ENCODE measurements around the gene CMTM4.
A peak's percentile ranks its signal among the peaks of the same experiment; 100 is the strongest.
"Not testable (repeated sequence)": the region's sequence is repeated elsewhere in the genome, so short reads cannot be mapped to it uniquely, and the experiment has no call there.

CMTM4 gene

GRCh38 chr16:66611911-66612310 is 84.6 kb downstream of the CMTM4 start:
- not testable (repeated sequence) for DNase-seq

- no peak for DNase-seq
These were observed 86.3 kb downstream of the CMTM4 start for GRCh38 chr16:66610111-66610820.

- no peak for DNase-seq
These were observed 87.4 kb downstream of the CMTM4 start for GRCh38 chr16:66609139-66609510.

GRCh38 chr16:66608241-66609138 is 88.1 kb downstream of the CMTM4 start:
- peak; percentile 51 to 82 (median 73) for DNase-seq

- no peak for DNase-seq
These were observed 90.4 kb downstream of the CMTM4 start for GRCh38 chr16:66605979-66606751.

- DNase-seq, result peak in 3 of 6 experiments; percentile 26 to 58 (median 30)
These were observed 91.2 kb downstream of the CMTM4 start for GRCh38 chr16:66605177-66605978.

- DNase-seq, result peak; percentile 49 to 84 (median 70)
These were observed 92.0 kb downstream of the CMTM4 start, which contains the start of gene CMTM3 for GRCh38 chr16:66604376-66605176. Gene CMTM3, plus strand, starts transcription at chr16:66604704. Its CDS starts 102 bp downstream, at chr16:66604806.

- peak; percentile 67 to 86 (median 76) for DNase-seq
These were observed 92.8 kb downstream of the CMTM4 start for GRCh38 chr16:66603537-66604375.

GRCh38 chr16:66601471-66601870 is 95.1 kb downstream of the CMTM4 start:
- DNase-seq, result no peak

- DNase-seq, result no peak
These were observed 96.1 kb downstream of the CMTM4 start for GRCh38 chr16:66600477-66600876.

- DNase-seq, result peak in 3 of 6 experiments; percentile 8 to 35 (median 17)
These were observed 96.8 kb downstream of the CMTM4 start for GRCh38 chr16:66599726-66600125.

GRCh38 chr16:66598111-66598510 is 98.4 kb downstream of the CMTM4 start:
- DNase-seq, result no peak

GRCh38 chr16:66596986-66597848 is 99.3 kb downstream of the CMTM4 start:
- no peak for DNase-seq

- not testable (repeated sequence) for DNase-seq
These were observed 100.0 kb downstream of the CMTM4 start for GRCh38 chr16:66596559-66596958.

- no peak for DNase-seq
These were observed 101.8 kb downstream of the CMTM4 start for GRCh38 chr16:66594739-66595138.

GRCh38 chr16:66592814-66593213 is 103.7 kb downstream of the CMTM4 start:
- no peak for DNase-seq

GRCh38 chr16:66592241-66592640 is 104.3 kb downstream of the CMTM4 start:
- DNase-seq, result no peak

- no peak for DNase-seq
These were observed 105.5 kb downstream of the CMTM4 start for GRCh38 chr16:66591018-66591417.

- peak in 3 of 6 experiments; percentile 26 to 46 (median 44) for DNase-seq
These were observed 106.2 kb downstream of the CMTM4 start for GRCh38 chr16:66590322-66590721.

Data from stimulated activated naive CD4-positive, alpha-beta T cell (primary cell).